ENCODE data around the gene DPP8.
"Not testable (repeated sequence)": the region's sequence is repeated elsewhere in the genome, so short reads cannot be mapped to it uniquely, and the experiment has no call there.

GRCh38 chr15:65552851-65553250, 35.4 kb upstream of the DPP8 start:
- TF ChIP-seq, protein P1, sequence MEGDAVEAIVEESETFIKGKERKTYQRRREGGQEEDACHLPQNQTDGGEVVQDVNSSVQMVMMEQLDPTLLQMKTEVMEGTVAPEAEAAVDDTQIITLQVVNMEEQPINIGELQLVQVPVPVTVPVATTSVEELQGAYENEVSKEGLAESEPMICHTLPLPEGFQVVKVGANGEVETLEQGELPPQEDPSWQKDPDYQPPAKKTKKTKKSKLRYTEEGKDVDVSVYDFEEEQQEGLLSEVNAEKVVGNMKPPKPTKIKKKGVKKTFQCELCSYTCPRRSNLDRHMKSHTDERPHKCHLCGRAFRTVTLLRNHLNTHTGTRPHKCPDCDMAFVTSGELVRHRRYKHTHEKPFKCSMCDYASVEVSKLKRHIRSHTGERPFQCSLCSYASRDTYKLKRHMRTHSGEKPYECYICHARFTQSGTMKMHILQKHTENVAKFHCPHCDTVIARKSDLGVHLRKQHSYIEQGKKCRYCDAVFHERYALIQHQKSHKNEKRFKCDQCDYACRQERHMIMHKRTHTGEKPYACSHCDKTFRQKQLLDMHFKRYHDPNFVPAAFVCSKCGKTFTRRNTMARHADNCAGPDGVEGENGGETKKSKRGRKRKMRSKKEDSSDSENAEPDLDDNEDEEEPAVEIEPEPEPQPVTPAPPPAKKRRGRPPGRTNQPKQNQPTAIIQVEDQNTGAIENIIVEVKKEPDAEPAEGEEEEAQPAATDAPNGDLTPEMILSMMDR (IDR thresholded peaks at IDR 0.05; ENCODE audit: extremely low read depth in 1 of 2, insufficient read depth in 1 of 2, low read depth in 1 of 2, low read length in 2 of 2): not testable (repeated sequence)
- TF ChIP-seq POLR2AphosphoS5 (IDR thresholded peaks at IDR 0.05; ENCODE audit: insufficient read depth, low read depth, low read length); POLR2A (IDR thresholded peaks at IDR 0.05; ENCODE audit: low read depth, low read length); MYC (IDR thresholded peaks at IDR 0.05; ENCODE audit: low read depth, low read length); JUN (IDR thresholded peaks at IDR 0.05; ENCODE audit: borderline replicate concordance, insufficient read depth, insufficient read length, low read depth): not testable (repeated sequence)

Measured in endothelial cell of umbilical vein (primary cell).